Tibial nerve (tissue), 4 donors: ENCODE results near the gene KCMF1.

Source experiments
- EP300 ChIP-seq, 2 donors: sonication (generic); formaldehyde crosslinking; IDR thresholded peaks; one replicate each; pipeline ENCODE4 v1.6.1; 2017; ENCODE audit warnings: antibody characterized with exemption in 2 of 2, mild to moderate bottlenecking in 1 of 2
- POLR2A ChIP-seq, 2 donors: fragments of 450-650 bp; IDR thresholded peaks; one replicate each; pipeline ENCODE4 v1.6.1; 2017; ENCODE audit warnings: antibody characterized with exemption in 2 of 2, mild to moderate bottlenecking in 2 of 2, moderate library complexity in 2 of 2
- TF ChIP-seq, protein P1 (sequence below), 5 experiments: fragments of 200-600 bp in 3 of 5; fragments of 450-650 bp in 2 of 5; sonication (generic) in 3 of 5; IDR thresholded peaks; one replicate each; pipeline ENCODE4 v1.5.1; 2016 to 2019; ENCODE audit warnings: antibody characterized with exemption in 5 of 5, mild to moderate bottlenecking in 3 of 5, moderate library complexity in 2 of 5

DNA sequence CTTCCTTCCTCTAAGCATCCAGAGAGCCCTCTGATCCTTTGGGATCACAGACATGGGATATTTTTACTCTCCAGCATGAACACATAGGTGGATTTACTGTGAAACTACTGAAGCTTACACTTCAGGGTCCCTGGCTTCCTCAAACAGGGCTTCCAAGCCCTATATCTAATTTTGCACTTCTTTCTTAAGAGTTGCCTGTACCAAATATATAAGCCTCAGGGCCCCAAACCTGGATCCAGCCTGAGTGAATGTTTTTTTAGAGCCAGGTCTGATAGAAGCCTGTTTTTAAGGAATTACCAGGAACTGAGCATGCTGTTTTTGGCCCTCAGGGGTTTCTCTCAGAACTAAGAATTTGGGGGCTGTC is 13.2 kb upstream of the KCMF1 start:
- TF ChIP-seq, protein P1, sequence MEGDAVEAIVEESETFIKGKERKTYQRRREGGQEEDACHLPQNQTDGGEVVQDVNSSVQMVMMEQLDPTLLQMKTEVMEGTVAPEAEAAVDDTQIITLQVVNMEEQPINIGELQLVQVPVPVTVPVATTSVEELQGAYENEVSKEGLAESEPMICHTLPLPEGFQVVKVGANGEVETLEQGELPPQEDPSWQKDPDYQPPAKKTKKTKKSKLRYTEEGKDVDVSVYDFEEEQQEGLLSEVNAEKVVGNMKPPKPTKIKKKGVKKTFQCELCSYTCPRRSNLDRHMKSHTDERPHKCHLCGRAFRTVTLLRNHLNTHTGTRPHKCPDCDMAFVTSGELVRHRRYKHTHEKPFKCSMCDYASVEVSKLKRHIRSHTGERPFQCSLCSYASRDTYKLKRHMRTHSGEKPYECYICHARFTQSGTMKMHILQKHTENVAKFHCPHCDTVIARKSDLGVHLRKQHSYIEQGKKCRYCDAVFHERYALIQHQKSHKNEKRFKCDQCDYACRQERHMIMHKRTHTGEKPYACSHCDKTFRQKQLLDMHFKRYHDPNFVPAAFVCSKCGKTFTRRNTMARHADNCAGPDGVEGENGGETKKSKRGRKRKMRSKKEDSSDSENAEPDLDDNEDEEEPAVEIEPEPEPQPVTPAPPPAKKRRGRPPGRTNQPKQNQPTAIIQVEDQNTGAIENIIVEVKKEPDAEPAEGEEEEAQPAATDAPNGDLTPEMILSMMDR (IDR thresholded peaks at IDR 0.05) = no peak
- TF ChIP-seq POLR2A (IDR thresholded peaks at IDR 0.05) (no peak), EP300 (IDR thresholded peaks at IDR 0.05) (no peak)
